NCI-H2029 (cell line): ENCODE measurements around the gene ANKS1B.
"Not testable (repeated sequence)": the region's sequence is repeated elsewhere in the genome, so short reads cannot be mapped to it uniquely, and the experiment has no call there.

Experiments used
- DNase-seq: peaks from one replicate; lab custom pipeline; 2025; lab: John Stamatoyannopoulos, UW

Gene ANKS1B

DNA sequence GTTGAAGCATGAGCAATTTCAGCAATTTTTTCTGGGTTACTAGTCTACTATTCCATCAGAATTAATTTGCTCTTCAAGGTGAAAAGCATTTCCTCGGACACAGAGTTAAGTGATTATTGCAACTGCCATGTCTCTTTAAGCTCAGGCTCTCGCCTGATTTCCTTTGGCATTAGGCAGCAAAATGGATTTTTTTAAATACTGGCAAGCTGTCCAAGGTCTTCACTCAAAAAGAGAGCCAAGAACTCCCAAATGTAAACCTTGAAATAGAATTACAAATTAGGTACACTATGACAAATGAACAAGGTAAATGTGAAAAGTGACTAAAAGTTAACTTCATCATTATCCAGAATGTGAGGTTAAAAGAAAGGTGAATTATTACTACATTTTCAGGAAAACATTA, 225.3 kb downstream of the ANKS1B start:
- no peak for DNase-seq

DNA sequence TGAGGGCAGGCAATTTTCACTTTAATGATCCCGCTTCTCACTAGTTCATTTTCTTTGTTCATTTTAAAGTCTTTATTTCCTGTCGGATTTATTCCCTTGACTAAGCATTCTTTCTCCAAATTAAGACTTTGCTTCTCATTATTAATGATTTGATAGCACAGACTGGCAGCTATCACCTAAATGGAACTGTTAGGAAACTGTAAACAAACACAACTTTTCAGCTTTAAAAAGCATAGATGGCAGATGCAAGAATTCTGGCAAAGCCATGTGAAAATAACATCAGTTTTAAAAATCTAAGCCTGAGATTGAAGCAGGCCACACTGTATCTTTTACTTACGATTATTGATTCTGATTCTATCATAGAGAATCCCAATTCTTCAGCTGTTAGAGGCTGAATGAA, 225.7 kb downstream of the ANKS1B start:
- DNase-seq, result no peak

DNA sequence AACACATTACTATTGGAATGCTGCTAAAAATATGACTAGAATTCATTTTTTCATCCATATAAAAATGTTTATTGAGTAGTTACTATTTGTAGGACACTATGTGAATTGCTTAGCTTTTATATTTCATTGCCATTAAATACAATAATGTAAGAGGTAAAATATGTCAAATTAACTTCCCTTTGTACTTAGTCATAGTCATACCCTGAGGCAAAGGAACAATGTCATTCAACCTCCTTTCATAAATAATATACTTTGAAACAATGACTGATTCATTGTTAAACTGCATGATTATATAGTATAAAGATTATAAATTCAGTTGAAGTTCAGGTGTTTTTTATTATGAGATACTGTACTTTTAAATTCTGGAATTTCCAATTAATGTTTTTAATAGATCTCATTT, 232.0 kb downstream of the ANKS1B start:
- DNase-seq, result no peak

DNA sequence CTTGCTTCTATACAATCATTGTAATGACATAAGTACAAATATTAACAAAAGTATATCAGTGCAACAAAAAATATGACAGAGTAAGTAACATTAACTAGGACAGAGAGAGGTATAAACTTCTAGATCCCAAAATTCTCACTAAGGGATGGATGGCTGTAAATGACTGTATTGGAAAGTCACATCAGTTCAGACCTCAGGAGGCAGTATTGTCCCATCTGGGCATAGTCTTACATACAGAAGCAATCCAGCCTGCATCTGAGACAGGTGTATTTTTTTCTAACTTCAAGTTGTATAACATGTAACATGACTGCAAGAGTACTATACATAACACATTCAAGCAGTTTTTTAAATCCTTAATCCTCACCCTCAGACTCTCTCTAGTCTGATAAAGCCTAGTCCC, 238.2 kb downstream of the ANKS1B start:
- no peak for DNase-seq

DNA sequence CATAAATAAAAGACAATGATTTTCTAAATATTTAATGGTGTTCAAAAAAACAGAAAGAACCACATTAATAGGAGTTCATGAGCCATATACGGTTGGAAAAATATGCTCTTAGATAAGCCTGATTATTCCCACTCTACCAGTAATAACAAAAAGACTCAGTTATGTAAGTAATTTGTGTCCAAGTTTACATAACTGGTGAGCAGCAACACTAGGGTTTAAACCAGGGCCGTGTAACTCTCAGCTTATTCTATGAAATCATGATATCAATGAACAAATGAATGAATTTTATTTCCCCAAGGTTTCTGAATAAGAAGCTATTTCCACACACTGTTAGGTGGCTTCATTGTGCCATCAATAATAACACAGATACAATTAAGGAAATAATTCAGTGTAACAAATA, 238.8 kb downstream of the ANKS1B start:
- DNase-seq, result no peak

DNA sequence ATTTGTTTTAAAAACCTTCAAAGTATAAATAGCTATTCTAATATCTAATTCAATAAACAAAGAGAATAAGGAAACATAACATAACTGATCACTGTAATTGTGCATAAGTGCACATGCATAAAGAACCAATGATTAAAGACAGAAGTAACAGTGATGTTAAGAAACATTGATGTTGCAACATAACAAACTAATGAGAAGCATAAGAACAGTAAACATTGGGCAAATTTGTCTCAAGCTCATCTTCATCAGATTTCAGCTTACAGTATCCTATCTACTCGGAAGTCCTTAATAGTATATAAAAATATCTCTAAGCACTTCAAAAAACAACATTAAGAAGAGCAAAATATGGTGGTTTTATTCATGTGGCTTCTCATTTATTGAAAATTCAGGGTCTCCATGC, 239.6 kb downstream of the ANKS1B start:
- DNase-seq, result no peak

DNA sequence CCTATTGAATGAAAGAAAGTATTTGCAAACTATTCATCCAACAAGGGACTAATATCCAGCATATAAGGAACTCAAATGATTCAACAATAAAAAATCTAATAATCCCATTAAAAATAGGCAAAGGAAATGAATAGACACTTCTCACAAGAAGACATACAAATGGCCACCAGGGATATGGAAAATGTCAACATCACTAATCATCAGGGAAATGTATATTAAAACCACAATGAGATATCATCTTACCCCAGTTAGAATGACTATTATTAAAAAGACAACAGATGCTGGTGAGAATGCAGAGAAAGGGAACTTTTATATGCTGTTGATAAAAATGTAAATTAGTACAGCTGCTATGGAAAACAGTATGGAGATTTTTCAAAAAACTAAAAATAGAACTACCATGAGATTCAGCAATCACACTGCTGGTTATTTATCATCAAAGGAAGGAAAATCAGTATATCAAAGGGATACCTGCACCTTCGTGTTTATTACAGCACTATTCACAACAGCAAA, 247.9 kb downstream of the ANKS1B start:
- no peak for DNase-seq

DNA sequence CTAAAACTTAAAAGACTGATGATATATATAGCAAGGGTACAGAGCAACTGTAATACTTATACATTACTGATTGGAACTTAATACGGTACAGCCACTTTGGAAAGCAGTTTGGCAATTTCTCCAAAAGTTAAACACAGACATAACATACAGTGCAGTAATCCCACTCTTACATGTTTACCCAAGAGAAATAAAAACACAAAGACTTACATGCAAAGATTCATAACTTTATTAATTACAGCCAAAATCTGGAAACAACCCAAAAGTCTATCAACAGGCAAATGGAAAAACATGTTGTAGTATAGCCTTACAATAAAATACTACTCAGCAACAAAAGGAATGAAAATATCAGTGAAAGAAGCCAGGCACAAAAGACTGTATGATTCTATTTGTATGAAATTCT, 252.6 kb downstream of the ANKS1B start:
- no peak for DNase-seq

DNA sequence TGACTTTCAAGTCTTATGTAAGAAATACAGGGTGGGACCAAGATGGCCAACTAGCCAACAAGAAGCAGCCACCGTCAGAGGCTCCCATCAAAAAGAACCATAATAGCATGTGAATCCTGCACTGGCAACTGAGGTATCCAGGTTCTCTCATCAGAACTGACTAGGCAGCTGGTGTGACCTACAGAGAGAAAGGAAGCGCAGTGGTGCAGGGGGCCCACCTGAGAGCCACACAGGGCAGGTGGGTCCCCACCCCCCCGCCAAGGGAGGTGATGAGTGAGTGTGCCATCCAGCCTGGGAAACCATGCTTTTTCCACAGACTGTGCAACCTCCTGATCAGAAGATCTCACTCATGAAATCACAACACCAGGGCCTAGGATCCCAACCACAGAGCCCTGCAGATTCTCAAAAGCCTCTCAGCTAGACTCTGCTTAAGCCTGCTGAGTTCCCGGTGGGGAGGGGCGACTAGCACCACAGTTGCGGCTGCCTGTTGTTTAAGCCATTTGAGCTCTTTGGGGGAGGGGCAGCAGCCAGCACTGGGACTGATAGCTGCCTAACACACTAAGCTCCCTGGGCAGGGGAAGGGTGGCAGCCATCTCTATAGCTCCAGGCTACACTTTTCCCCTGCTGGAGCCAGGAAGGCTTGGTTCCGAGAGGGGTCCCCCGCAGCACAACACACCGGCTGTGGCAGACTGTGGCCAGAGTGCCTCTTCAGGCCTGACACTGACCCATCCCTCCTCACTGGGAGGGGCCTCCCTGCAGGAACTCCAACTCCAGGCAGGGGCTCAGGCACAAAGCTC, 261.8 kb downstream of the ANKS1B start:
- DNase-seq, result no peak

DNA sequence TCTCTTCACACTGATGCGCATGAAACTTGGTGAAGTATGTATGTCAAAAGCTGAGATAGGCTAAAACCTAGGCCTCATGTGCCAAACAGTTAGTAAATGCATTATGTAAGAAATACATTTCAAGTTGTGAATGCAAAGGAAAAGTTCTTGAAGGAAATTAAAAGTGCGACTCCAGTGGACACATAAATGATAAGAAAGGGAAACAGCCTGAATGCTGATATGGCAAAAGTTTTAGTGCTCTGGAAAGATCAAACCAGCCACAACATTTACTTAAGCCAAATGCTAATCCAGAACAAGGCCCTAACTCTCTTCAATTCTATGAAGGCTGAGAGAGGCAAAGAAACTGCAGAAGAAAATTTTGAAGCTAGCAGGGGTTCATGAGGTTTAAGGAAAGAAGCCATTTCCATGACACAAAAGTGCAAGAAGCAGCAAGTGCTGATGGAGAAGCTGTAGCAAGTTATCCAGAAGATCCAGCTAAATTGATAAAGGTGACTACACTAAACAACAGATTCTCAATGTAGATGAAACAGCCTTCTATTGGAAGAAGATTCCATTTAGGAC, 262.9 kb downstream of the ANKS1B start:
- no peak for DNase-seq

DNA sequence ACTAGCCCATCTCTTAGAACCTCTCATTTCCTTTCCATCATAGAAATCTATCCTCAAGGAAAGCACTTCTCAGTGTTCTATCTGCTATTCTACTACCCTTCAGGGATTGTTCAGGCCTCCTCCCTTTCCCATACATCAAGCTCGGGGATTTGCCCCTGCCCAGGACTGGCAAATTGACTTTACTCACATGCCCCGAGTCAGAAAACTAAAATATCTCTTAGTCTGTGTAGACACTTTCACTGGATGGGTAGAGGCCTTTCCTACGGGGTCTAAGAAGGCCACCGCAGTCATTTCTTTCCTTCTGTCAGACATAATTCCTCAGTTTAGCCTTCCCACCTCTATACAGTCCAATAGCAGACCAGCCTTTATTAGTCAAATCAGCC, 264.7 kb downstream of the ANKS1B start:
- DNase-seq, result not testable (repeated sequence)

DNA sequence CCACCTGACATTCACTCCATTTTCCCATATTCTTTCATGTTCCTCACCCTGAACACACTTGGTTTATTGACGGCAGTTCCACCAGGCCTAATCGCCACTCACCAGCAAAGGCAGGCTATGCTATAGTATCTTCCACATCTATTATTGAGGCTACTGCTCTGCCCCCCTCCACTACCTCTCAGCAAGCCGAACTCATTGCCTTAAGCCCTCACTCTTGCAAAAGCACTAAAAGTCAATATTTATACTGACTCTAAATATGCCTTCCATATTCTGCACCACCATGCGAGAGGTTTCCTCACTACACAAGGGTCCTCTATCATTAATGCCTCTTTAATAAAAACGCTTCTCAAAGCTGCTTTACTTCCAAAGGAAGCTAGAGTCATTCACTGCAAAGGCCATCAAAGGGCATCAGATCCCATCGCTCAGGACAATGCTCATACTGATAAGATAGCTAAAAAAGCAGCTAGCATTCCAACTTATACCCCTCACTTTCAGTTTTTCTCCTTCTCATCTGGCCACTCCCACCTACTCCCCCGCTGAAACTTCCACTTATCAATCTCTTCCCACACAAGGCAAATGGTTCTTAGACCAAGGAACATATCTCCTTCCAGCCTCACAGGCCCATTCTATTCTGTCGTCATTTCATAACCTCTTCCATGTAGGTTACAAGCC, 265.2 kb downstream of the ANKS1B start:
- DNase-seq, result not testable (repeated sequence)

DNA sequence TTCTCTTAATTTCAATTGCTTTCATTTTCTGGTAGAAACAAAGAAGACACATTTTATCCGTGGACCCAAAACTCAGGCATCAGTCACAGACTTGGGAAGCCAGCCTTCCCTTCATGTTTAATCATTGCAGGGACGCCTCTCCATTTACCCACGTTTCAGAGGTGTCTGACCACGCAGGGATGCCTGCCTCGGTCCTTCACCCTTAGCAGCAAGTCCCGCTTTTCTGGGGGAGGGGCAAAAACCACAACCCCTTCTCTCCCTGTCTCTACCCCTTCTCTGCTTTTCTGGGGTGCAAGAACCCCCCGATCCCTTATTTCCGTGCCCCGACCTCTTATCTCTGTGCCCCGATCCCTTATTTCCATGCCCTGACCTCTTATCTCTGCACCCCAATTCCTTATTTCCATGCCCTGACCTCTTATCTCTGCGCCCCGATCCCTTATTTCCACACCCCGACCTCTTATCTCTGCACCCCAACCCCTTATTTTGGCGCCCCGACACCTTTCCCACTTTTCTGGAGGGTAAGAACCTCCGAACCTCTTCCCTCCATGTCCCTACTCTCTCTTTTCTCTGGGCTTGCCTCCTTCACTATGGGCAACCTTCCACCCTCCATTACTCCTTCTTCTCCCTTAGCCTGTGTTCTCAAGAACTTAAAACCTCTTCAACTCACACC, 268.8 kb downstream of the ANKS1B start:
- not testable (repeated sequence) for DNase-seq

DNA sequence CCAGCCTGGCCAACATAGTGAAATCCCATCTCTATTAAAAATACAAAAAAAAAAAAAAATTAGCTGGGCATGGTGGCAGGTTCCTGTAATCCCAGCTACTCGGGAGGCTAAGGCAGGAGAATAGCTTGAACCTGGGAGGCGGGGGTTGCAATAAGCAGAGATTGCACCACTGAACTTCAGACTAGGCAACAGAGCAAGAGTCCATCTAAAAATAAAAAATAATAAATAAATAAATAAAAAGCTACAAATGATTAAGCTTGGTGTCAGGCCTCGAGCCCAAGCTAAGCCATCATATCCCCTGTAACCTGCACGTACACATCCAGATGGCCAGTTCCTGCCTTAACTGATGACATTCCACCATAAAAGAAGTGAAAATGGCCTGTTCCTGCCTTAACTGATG, 269.8 kb downstream of the ANKS1B start:
- DNase-seq, result not testable (repeated sequence)

DNA sequence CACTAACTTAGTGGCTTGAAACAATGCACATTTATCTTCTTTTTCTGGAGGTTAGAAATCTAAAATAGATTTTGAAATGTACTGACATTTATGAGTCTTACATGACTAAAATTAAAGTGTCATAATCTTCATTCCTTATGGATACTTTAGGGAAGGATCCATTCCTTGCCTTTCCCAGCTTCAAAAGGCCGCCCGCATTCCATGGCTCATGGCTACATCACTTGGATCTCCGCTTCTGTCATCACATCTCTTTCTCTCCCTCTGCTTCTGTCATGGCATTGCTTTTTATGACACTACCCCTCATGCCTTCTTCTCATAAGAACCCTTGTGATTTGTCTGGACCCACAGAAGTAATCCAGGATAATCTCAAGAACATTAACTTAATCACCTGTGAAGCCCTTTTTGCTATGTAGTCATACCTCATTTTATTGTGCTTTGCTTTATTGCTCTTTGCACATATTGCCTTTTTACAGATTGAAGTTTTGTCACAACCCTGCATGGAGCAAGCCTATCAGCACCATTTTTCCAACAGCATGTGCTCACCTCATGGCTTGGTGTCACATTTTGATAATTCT, 270.7 kb downstream of the ANKS1B start:
- no peak for DNase-seq

DNA sequence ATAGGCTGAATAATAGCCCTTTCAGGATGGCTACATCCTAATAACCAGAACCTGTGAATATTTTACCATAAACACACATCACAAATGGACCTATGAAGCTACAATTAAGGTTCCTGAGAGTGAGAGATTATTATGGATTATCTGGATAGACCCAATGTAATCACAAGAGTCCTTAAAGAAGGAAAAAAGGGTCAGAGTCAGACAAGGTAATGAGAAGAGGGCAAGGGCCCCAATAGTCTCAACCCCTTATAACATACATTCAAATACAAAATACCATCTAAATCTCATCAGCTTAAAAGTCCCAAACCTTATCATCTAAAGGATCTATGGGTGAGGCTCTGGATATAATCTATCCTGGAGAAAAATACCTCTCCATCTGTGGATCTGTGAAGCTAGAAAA, 272.5 kb downstream of the ANKS1B start:
- DNase-seq, result no peak

DNA sequence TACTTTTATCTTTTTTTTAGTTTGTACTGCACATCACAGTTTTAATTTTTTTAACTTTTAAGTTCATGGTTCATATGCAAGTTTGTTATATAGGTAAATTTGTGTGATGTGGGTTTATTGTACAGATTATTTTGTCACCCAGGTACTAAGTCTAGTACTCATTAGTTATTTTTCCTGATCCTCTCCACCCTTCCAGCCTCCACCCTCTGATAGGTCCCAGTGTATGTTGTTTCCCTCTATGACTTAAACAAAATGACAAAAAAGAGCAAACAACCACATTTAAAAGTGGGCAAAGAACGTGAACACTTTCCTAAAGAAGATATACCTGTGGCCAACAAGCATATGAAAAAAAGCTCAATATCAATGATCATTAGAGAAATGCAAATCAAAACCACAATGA, 273.5 kb downstream of the ANKS1B start:
- DNase-seq, result no peak

DNA sequence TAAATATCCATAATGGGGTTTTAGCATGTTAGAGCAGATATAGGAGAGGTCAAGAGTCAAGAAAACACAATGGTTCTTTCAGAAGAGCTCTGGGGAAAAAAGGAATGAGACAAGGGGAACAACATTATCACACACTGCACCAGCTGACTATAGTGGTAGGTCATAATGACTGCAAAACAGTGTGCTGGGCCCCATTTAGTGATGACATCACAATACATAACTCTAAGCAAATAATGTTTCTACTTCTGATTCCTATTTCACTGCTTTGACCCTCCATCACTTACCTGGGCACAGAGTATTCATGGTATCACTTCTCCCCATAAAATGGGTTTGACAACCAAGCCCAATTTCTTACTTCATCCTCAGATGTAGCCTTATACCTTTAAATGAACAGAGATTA, 275.1 kb downstream of the ANKS1B start:
- no peak for DNase-seq

DNA sequence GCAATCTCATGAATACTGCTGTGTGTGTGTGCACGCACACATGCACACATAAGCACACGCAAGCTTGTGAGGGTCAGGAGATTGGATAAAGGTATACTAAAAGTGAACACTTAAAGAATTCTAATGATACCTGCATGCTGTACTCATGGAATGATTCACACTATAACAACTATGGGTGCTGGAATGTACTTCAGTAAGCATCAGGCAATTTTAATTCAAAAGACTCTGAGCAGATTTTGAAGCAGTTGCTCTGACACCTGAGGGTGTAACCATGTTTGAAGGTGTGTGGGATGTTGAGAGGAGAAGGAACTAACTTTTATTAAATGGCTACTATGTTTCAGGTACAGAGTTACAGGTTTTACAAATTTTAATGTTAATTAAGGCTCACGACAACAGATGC, 275.6 kb downstream of the ANKS1B start:
- DNase-seq, result no peak

DNA sequence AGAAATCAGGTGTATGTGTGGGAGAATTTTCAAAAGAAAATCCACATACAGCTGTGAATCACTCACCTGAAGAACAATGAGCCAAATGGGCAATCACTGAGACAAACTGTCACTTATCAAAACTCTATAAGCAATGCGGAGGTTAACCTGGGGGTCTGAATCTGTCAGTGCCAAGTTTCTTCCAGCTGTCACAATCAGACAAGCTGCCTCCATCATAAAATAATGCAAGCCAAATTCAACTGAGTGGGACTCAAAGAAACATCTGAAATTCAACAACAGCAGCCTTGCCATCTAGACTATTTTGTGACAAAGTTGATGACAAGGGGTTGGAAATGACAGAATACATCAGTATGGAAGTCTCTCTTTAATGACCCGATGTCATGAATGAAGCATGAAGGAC, 276.9 kb downstream of the ANKS1B start:
- DNase-seq, result no peak

DNA sequence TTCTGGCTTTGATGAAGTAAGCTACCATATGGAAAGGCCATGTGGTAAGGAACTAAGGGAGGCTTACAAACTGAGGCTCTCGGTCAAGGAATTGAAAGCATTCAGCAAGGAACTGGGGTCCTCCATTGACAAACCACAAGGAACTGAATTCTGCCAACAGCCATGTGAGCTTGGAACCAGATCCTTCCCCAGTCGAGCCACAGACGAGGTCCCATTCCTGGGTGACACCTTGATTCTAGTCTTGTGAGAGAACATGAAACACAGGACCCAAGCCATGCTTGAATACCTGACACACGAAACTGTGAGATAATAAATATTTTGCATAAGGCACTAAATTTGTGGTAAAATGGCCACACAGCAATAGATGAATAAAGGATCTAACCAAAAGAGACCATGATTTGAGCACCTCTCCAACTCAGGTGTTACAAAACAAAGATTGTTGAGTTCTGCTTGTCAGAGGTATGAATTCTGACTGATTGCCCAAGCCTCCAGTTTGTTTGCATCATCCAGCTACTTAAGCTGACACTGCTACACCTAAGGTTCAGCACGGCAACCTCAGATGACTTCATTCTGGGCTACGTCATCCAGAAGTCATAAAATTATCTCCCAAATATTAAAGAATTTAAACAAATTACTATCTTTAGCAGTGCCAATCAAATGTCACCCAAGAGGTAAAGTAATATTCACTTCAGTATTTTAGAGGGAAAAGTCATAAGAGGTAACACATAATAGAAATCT, 277.8 kb downstream of the ANKS1B start:
- DNase-seq, result no peak

DNA sequence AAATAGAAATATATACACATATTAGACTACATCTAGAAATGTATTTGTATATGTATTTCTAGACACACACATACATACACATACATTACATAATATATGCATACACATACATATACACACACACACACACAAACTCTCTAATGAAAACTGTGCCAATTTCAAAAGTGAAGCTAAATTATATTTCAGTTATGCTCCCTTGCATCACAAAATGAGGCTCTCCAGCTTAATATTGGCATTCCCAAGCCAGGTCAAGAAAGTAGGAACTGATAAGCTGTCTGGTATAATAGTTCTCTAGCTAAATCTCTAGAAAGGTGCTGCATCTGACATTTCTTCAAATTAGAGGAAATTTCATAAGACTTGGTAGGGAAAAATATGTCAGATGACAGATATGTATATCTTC, 280.3 kb downstream of the ANKS1B start:
- DNase-seq, result no peak
